Measurements from ENCODE around the gene CUEDC1. TPM values are rescaled to one million over a fixed set of nuclear protein-coding genes. Genes with fewer than 3 reads are reported as not detected.
A peak's percentile ranks its signal among the peaks of the same experiment; 100 is the strongest.

CUEDC1 gene
- total and polyA plus RNA-seq, 9 of the 15 experiments (the other 6 are each of a cell fraction or from before 2014, with no cell fraction given), result 0.20 to 4.1 (median 1.6) TPM; not detected in 1

DNA sequence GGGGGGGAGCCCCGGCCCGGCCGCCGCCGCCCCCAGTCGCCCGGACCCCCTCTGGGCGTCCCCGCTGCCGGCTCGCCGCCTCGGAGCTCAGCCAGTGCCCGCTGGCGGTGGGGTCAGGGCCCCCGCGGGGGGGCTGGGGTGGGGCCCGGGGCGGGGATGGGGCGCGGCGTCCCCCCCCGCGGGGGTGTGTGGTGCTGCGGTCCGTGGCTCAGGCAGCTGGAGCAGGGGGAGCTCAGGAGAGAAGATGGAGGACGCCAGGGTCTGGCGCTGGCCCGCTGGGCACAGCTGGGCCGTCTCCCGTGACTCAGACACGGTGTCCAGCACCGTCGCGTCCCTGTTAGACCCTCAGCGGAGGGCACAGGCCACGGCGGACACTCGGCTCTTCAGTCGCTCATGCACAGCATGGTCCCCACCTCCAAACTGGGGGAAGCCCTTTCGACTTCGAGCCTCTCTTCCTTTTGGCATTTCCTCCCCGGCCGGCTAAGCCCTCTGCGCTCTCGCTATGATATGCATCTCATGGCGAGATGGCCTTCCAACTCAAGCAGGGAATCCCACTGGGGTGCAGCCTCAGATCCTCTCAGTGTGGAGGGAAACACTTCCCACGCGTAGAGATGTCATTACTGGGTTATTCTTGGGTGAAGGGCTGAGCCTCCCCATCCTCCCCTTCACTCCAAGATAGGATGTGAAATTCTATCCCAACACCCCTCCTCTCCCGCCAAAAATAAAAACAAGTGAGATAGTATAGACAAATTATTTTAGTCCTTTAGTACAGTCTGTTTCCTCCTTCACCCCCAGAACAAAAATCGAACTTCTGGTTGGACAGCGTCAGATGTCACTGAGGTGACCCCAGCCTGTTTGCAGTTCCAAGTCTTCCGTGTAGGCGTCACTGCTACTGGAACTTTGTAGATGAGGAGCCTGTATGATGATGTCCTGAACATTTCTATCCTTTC, 33.4 kb upstream of the CUEDC1 start (continued):
- TF ChIP-seq ELK3 (CRISPR knock-in tag; IDR thresholded peaks at IDR 0.05), result peak; percentile 80; the same call in 1 of the 2 replicates
- peak; percentile 71 for TF ChIP-seq ELF2 (CRISPR knock-in tag; IDR thresholded peaks at IDR 0.05)
- TF ChIP-seq ZSCAN32 (CRISPR knock-in tag; IDR thresholded peaks at IDR 0.05), result 0 out of 2 replicates have a peak, but pooled peaks have one; percentile 65
- TF ChIP-seq, protein P1, sequence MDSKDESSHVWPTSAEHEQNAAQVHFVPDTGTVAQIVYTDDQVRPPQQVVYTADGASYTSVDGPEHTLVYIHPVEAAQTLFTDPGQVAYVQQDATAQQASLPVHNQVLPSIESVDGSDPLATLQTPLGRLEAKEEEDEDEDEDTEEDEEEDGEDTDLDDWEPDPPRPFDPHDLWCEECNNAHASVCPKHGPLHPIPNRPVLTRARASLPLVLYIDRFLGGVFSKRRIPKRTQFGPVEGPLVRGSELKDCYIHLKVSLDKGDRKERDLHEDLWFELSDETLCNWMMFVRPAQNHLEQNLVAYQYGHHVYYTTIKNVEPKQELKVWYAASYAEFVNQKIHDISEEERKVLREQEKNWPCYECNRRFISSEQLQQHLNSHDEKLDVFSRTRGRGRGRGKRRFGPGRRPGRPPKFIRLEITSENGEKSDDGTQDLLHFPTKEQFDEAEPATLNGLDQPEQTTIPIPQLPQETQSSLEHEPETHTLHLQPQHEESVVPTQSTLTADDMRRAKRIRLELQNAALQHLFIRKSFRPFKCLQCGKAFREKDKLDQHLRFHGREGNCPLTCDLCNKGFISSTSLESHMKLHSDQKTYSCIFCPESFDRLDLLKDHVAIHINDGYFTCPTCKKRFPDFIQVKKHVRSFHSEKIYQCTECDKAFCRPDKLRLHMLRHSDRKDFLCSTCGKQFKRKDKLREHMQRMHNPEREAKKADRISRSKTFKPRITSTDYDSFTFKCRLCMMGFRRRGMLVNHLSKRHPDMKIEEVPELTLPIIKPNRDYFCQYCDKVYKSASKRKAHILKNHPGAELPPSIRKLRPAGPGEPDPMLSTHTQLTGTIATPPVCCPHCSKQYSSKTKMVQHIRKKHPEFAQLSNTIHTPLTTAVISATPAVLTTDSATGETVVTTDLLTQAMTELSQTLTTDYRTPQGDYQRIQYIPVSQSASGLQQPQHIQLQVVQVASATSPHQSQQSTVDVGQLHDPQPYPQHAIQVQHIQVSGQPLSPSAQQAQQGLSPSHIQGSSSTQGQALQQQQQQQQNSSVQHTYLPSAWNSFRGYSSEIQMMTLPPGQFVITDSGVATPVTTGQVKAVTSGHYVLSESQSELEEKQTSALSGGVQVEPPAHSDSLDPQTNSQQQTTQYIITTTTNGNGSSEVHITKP (IDR thresholded peaks at IDR 0.05; ENCODE audit: partially characterized antibody), result peak; percentile 96
- TF ChIP-seq SP1 (CRISPR knock-in tag; IDR thresholded peaks at IDR 0.05), result peak; percentile 50; the same call in 1 of the 2 replicates
- TF ChIP-seq, protein P2, sequence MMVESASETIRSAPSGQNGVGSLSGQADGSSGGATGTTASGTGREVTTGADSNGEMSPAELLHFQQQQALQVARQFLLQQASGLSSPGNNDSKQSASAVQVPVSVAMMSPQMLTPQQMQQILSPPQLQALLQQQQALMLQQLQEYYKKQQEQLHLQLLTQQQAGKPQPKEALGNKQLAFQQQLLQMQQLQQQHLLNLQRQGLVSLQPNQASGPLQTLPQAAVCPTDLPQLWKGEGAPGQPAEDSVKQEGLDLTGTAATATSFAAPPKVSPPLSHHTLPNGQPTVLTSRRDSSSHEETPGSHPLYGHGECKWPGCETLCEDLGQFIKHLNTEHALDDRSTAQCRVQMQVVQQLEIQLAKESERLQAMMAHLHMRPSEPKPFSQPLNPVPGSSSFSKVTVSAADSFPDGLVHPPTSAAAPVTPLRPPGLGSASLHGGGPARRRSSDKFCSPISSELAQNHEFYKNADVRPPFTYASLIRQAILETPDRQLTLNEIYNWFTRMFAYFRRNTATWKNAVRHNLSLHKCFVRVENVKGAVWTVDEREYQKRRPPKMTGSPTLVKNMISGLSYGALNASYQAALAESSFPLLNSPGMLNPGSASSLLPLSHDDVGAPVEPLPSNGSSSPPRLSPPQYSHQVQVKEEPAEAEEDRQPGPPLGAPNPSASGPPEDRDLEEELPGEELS (CRISPR knock-in tag; IDR thresholded peaks at IDR 0.05; ENCODE audit: borderline replicate concordance), result no peak
- TF ChIP-seq MEF2A (IDR thresholded peaks at IDR 0.05; ENCODE audit: control insufficient read depth, low read depth, low read length), result no peak
- TF ChIP-seq, protein P3, sequence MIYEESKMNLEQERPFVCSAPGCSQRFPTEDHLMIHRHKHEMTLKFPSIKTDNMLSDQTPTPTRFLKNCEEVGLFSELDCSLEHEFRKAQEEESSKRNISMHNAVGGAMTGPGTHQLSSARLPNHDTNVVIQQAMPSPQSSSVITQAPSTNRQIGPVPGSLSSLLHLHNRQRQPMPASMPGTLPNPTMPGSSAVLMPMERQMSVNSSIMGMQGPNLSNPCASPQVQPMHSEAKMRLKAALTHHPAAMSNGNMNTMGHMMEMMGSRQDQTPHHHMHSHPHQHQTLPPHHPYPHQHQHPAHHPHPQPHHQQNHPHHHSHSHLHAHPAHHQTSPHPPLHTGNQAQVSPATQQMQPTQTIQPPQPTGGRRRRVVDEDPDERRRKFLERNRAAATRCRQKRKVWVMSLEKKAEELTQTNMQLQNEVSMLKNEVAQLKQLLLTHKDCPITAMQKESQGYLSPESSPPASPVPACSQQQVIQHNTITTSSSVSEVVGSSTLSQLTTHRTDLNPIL (CRISPR knock-in tag; IDR thresholded peaks at IDR 0.05), result peak; percentile 76
- TF ChIP-seq ELF1 (tag; IDR thresholded peaks at IDR 0.05), result peak; percentile 89
- TF ChIP-seq SRF (CRISPR knock-in tag; IDR thresholded peaks at IDR 0.05), result 0 out of 4 replicates have a peak, but pooled peaks of 1 of the 2 experiments have one; percentile 32
- 0 out of 2 replicates have a peak, but pooled peaks have one; percentile 25 for TF ChIP-seq ZNF431 (CRISPR knock-in tag; IDR thresholded peaks at IDR 0.05)
- no peak for TF ChIP-seq ZNF444 (CRISPR knock-in tag; IDR thresholded peaks at IDR 0.05)
- 0 out of 2 replicates have a peak, but pooled peaks have one; percentile 78 for TF ChIP-seq KAT7 (CRISPR knock-in tag; IDR thresholded peaks at IDR 0.05; ENCODE audit: borderline replicate concordance)
- TF ChIP-seq, protein P4, sequence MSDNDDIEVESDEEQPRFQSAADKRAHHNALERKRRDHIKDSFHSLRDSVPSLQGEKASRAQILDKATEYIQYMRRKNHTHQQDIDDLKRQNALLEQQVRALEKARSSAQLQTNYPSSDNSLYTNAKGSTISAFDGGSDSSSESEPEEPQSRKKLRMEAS (CRISPR knock-in tag; IDR thresholded peaks at IDR 0.05), result peak; percentile 47; the same call in 1 of the 2 replicates
- TF ChIP-seq, protein P5, sequence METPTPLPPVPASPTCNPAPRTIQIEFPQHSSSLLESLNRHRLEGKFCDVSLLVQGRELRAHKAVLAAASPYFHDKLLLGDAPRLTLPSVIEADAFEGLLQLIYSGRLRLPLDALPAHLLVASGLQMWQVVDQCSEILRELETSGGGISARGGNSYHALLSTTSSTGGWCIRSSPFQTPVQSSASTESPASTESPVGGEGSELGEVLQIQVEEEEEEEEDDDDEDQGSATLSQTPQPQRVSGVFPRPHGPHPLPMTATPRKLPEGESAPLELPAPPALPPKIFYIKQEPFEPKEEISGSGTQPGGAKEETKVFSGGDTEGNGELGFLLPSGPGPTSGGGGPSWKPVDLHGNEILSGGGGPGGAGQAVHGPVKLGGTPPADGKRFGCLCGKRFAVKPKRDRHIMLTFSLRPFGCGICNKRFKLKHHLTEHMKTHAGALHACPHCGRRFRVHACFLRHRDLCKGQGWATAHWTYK (CRISPR knock-in tag; IDR thresholded peaks at IDR 0.05), result peak; percentile 94
